NCI-H748 treated with DMSO at 0.1 percent for 48 hours (cell line): ENCODE results near the gene SHB.
A peak's percentile ranks its signal among the peaks of the same experiment; 100 is the strongest.

Source experiments
- DNase-seq: peaks from one replicate; lab custom pipeline; 2025; lab: John Stamatoyannopoulos, UW

Gene SHB

GRCh38 chr9:38024036-38024681 lies 44.9 kb downstream of the SHB start:
- DNase-seq: peak; percentile 4

GRCh38 chr9:38023661-38024035 lies 45.4 kb downstream of the SHB start:
- no peak for DNase-seq

GRCh38 chr9:38022995-38023394 lies 46.0 kb downstream of the SHB start:
- DNase-seq: peak; percentile 59

GRCh38 chr9:38022203-38022895 lies 46.7 kb downstream of the SHB start:
- DNase-seq: peak; percentile 17

GRCh38 chr9:38020151-38021076 lies 48.6 kb downstream of the SHB start:
- DNase-seq: no peak

GRCh38 chr9:38019731-38020130 lies 49.3 kb downstream of the SHB start:
- DNase-seq: no peak

GRCh38 chr9:38018958-38019602 lies 49.9 kb downstream of the SHB start:
- no peak for DNase-seq

- DNase-seq: no peak
These were observed 50.6 kb downstream of the SHB start for GRCh38 chr9:38018241-38018957.

- DNase-seq: no peak
These were observed 51.2 kb downstream of the SHB start for GRCh38 chr9:38017885-38018186.

- DNase-seq: no peak
These were observed 51.7 kb downstream of the SHB start for GRCh38 chr9:38017149-38017884.

- DNase-seq: no peak
These were observed 52.5 kb downstream of the SHB start for GRCh38 chr9:38016375-38017135.

- DNase-seq: no peak
These were observed 53.1 kb downstream of the SHB start for GRCh38 chr9:38015906-38016305.

- DNase-seq: no peak
These were observed 53.8 kb downstream of the SHB start for GRCh38 chr9:38015266-38015665.

- DNase-seq: no peak
These were observed 56.1 kb downstream of the SHB start for GRCh38 chr9:38012767-38013450.

- no peak for DNase-seq
These were observed 57.0 kb downstream of the SHB start for GRCh38 chr9:38011991-38012390.

GRCh38 chr9:38010918-38011704 lies 57.9 kb downstream of the SHB start:
- no peak for DNase-seq

- DNase-seq: no peak
These were observed 59.0 kb downstream of the SHB start for GRCh38 chr9:38009990-38010389.

GRCh38 chr9:38009035-38009501 lies 60.0 kb downstream of the SHB start:
- no peak for DNase-seq
